IPS DF 6.9 (cell line): Measurements from ENCODE around the gene LHPP.

Experiments used
- DNase-seq: peaks from one replicate; pipeline ENCODE4 v3.0.0-alpha.2; 2013; ENCODE audit warnings: low read depth, low spot score
- H3K27ac ChIP-seq: one replicate; pipeline ENCODE4 v1.5.1; 2013; ENCODE audit warnings: low read length, control low read depth
- H3K27me3 ChIP-seq: 2 replicates; pipeline ENCODE4 v1.6.1; 2013; ENCODE audit warnings: mild to moderate bottlenecking, low read length; ENCODE audit not compliant: control insufficient read depth, insufficient read depth
- H3K36me3 ChIP-seq: 2 replicates; pipeline ENCODE4 v1.6.1; 2013; ENCODE audit warnings: low read length; ENCODE audit not compliant: control insufficient read depth, insufficient read depth
- H3K4me1 ChIP-seq: 2 replicates; pipeline ENCODE4 v1.6.1; 2013; ENCODE audit warnings: low read length; ENCODE audit not compliant: control insufficient read depth, insufficient read depth
- H3K4me3 ChIP-seq: 2 replicates; pipeline ENCODE4 v1.5.1; 2013; ENCODE audit warnings: mild to moderate bottlenecking, low read length
- H3K9me3 ChIP-seq: 2 replicates; pipeline ENCODE4 v1.6.1; 2013; ENCODE audit warnings: low read length, inconsistent platforms; ENCODE audit not compliant: control insufficient read depth, insufficient read depth
- WGBS: extraction: QIAGEN DNeasy Blood & Tissue Kit; methylation state at CpG from one replicate; pipeline ENCODE4 v1.1.7; 2013; ENCODE audit warnings: mixed read lengths, missing lambda C conversion rate; ENCODE audit not compliant: insufficient read length, insufficient coverage; 5-methylcytosine and 5-hydroxymethylcytosine counted together

Gene LHPP

DNA sequence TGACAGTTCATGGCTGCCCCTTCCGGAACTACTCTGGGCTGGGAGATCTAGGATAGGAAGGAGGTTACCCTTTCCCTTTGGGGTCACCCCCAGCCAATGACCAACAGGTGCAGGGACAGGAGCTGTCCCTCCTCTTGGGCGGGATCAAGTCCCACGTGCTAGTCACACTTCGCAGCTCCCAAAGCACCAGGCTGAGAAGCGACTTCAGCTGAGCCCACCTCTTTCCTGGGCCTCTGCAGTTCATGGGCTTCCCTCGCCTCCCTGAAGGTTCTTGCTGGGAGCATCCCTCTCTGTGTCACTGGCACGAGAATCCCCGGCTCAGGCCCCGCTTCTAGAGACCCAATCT is 167.0 kb downstream of the LHPP start:
- Histone ChIP-seq H3K27me3 (no peaks in the 10 kb centered on the region), H3K9me3 (no peaks in the 10 kb centered on the region), H3K4me1 (peaks cover 14% of the 10 kb centered on the region), H3K27ac (no peak overlapping the region), H3K36me3 (no peaks in the 10 kb centered on the region; the same call in 1 of the 2 replicates), H3K4me3 (no peak overlapping the region)
- DNase-seq: no peak
- no CpG with 5 or more reads among the region's 9 CpGs for WGBS

DNA sequence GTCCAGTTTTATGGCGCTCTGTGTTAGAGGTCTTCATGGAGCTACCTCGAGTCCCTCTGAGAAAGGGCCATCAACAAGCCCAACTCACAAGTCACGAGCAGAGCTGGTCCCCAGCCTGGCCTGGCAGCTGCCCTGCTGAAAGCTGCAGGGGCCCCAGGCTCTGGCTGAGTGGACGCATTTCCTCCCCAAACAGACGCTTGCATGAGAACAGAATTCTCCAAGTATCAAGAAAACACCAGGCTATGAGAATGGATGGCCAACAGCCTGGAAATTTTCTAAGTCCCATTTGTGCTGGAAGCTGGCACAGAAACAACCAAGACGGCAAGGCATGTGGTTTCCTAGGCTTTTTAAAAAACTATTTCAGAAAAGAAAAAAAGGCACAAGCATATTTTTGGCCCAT is 167.8 kb downstream of the LHPP start:
- Histone ChIP-seq H3K9me3 (no peaks in the 10 kb centered on the region), H3K27ac (no peak overlapping the region), H3K36me3 (no peaks in the 10 kb centered on the region; the same call in 1 of the 2 replicates), H3K4me3 (no peak overlapping the region), H3K27me3 (no peaks in the 10 kb centered on the region), H3K4me1 (peaks cover 13% of the 10 kb centered on the region)
- DNase-seq: no peak
- WGBS: no CpG with 5 or more reads among the region's 6 CpGs

DNA sequence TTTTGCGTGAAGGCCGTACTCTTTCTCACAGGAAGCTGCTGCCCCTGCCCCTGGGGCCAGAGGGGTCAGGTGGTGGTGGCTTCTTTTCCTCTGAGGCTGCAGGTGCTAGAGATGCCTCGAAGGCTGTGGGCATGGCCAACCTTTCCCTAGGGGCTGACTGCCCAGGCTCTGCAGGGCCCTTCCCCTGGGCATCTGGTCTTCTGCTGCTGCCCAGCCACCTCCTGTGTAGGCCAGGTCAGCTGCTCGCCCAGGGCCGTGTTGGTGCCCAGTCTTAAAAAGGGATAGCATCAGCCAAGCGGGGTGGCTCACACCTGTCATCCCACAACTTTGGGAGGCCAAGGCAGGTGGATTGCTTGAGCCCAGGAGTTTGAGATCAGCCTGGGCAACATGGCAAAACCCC is 168.2 kb downstream of the LHPP start:
- no CpG with 5 or more reads among the region's 6 CpGs for WGBS
- DNase-seq: no peak
- Histone ChIP-seq H3K4me1 (peaks cover 13% of the 10 kb centered on the region), H3K9me3 (no peaks in the 10 kb centered on the region), H3K4me3 (no peak overlapping the region), H3K27ac (no peak overlapping the region), H3K36me3 (no peaks in the 10 kb centered on the region; the same call in 1 of the 2 replicates), H3K27me3 (no peaks in the 10 kb centered on the region)

DNA sequence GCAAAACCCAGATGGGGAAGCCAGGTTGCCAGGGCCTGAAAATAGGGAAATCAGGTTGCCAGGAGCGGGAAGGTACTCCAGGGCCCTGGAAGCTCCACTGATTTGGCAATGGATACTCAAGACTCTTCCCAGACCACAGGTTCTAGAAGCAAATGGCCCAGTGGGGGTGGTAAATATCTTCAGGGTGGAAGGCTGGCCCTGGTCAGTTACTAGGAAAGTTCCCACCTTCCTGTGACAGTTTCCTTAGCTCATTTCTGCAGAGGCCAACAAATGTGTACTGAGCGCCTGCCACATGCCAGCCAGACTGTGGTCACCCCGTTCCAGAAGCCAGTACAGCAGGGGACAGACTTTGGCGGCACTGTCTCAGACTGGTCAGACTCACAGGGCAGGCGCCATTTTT is 168.9 kb downstream of the LHPP start:
- H3K27ac ChIP-seq: no peak overlapping the region
- no peaks in the 10 kb centered on the region for H3K9me3 ChIP-seq
- no peaks in the 10 kb centered on the region; the same call in 1 of the 2 replicates for H3K36me3 ChIP-seq
- H3K27me3 ChIP-seq: no peaks in the 10 kb centered on the region
- whole genome bisulfite sequencing: no CpG with 5 or more reads among the region's 5 CpGs
- no peak overlapping the region for H3K4me3 ChIP-seq
- peaks cover 13% of the 10 kb centered on the region for H3K4me1 ChIP-seq
- DNase-seq: no peak

DNA sequence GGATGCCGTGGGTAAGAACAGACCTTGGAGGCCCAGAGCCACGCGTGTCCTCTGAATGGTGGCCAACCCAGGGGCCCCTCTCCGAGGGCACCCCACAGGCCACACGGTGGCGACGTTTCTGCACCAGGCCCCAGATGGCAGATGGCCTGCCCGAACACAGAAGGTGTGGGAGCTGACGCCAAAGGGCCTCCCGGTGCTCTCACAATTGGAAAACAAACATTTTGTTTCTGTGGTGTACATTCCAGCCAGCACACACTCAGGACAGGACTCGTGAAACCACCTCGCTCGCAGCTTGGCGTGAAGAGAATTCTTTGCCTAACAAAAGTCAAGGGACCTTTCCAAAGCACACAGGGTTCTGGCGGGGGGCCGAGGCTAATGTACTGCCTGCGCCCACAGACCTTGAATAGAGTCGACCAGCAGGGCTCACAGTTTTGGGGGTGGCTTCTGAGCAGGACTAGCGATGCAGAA is 170.5 kb downstream of the LHPP start:
- Histone ChIP-seq H3K4me1 (peaks cover 9% of the 10 kb centered on the region), H3K4me3 (no peak overlapping the region), H3K9me3 (no peaks in the 10 kb centered on the region), H3K27ac (no peak overlapping the region), H3K36me3 (no peaks in the 10 kb centered on the region), H3K27me3 (no peaks in the 10 kb centered on the region)
- no peak for DNase-seq
- whole genome bisulfite sequencing: no CpG with 5 or more reads among the region's 19 CpGs

DNA sequence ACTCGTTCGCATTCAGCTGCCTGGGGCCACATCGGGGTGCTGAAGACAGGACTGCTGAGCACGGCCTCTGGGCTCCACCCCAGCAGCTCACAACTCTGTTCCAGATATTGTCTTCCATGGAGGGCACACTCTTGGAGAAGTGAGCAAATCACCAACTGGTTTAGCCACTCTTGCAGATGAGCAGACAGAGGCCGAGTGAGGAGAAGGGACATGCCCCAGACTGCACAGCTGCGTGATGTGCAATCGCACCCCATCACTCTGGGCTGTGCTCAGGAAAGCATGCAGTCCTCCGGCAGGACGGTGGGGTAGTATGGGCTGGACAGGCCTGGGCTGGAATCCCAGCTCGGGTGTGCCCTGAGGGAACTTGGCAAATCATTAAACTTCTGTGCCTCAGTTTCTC is 170.9 kb downstream of the LHPP start:
- no peaks in the 10 kb centered on the region for H3K36me3 ChIP-seq
- WGBS: no CpG with 5 or more reads among the region's 10 CpGs

DNA sequence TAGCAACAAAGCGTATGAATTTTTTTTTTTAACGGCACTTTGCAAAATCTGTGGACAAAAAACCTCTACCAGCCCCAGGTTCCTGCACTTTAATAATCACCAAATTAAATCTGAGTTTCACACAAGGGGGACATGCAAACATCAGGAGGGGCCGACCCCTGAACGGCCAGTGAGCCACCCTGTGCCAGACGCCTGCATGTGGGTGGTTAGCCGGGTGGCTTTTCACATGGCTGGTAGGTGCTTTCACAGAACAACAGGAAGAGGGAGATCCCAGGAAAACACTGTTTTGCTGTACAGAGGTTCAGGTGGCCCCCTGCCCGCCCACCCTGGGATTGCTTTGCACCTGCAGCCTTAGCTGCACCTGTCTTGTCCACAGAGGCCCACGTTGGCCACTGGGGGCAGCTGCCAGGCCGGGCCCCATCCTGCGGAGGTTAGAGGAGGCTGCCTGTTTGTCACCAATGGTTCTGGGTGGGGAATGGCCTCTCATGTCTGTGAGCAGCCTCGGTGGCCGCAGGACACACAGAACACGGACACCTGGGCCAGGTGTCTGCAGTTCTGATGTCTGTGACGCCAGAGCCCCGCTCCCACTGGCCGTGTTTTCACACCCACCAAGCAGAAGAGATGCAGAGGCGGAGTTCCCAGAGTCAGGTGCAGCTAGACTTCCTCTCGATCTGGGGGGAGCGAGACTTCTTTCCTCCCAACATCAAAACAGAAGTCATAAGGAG is 174.8 kb downstream of the LHPP start:
- Histone ChIP-seq H3K4me3 (no peak overlapping the region), H3K4me1 (no peaks in the 10 kb centered on the region), H3K27ac (no peak overlapping the region), H3K36me3 (no peaks in the 10 kb centered on the region), H3K27me3 (no peaks in the 10 kb centered on the region), H3K9me3 (no peaks in the 10 kb centered on the region)
- WGBS: no CpG with 5 or more reads among the region's 19 CpGs
- DNase-seq: no peak

More for the DNA sequence above, 170.9 kb downstream of the LHPP start:
- no peaks in the 10 kb centered on the region for H3K27me3 ChIP-seq
- no peak overlapping the region for H3K27ac ChIP-seq
- H3K4me1 ChIP-seq: peaks cover 9% of the 10 kb centered on the region
- no peak overlapping the region for H3K4me3 ChIP-seq
- H3K9me3 ChIP-seq: no peaks in the 10 kb centered on the region
- DNase-seq: no peak

DNA sequence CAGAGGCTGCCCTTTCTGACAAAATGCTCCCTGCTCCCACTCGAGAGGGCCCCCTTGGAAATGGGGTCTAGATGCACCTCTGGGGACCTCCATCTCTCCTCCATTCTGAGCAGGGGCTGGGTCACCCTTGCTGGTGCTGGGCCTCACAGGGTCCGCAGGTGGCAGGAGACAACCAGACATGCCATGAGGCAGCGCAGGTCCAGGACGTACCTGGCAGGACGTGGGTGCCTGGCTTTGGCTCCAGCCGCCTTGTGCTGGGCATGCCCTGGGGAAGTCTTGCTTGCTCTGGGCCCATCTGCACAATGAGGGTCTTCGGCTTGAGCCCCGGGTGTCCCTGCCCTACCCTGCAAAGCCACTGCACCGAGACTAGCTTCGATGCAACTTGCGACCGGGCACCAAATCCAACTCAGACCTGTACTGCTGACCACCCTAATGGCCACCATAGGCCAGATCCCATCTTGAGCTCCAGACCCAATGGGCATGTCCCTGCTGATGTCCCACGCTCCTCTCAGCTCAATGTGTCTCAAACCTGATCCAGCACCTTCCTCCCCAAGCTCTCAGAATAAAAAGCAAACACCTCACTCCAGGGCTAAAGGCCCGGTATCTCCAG is 175.6 kb downstream of the LHPP start:
- Histone ChIP-seq H3K9me3 (no peaks in the 10 kb centered on the region), H3K27ac (no peak overlapping the region), H3K27me3 (no peaks in the 10 kb centered on the region), H3K36me3 (no peaks in the 10 kb centered on the region; the same call in 1 of the 2 replicates), H3K4me3 (no peak overlapping the region), H3K4me1 (no peaks in the 10 kb centered on the region)
- WGBS: no CpG with 5 or more reads among the region's 14 CpGs
- DNase-seq: no peak

DNA sequence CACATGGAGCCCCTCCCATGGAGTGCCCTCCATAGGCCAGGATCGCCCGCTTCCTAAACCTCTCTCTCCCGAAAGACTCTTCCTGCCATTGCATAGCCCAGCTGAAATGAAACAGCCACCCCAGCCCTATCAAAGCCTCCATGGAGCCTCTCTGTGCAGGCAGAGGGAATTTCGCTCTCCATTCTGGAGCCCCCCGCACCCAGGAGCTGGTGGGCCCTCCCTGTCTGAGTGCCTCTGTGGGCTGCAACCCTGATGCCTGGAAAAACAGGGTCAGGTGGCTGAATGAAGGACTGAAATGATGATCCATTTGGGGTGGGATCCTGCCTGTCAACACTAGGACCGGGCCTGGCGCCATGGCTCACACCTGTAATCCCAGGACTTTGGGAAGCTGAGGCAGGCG is 176.1 kb downstream of the LHPP start:
- Histone ChIP-seq H3K9me3 (no peaks in the 10 kb centered on the region), H3K27me3 (no peaks in the 10 kb centered on the region), H3K27ac (no peak overlapping the region), H3K4me1 (no peaks in the 10 kb centered on the region), H3K4me3 (no peak overlapping the region), H3K36me3 (no peaks in the 10 kb centered on the region; the same call in 1 of the 2 replicates)
- no peak for DNase-seq
- no CpG with 5 or more reads among the region's 8 CpGs for WGBS

DNA sequence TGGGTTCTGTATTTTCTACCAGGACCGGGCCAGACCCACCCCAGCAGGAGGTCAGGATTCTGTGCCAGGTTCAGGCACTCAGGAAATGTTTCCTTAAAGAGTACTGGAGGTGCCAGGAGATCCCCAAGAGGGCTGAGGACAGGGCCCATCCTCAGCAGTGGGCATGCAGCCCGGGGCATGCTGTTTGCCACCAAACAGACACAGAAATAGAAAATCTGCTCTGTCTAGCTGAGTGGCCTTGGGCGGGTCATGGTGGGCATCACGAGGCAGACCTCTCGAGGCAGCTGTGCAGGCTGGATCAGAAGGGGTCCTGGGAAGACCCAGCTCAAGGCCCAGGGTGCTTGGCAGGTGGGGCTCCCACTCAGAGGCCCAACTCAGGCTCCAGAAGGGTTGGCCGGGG is 177.6 kb downstream of the LHPP start:
- no peak overlapping the region for H3K27ac ChIP-seq
- H3K4me3 ChIP-seq: no peak overlapping the region
- H3K36me3 ChIP-seq: no peaks in the 10 kb centered on the region; the same call in 1 of the 2 replicates
- no peaks in the 10 kb centered on the region for H3K27me3 ChIP-seq
- DNase-seq: no peak
- no peaks in the 10 kb centered on the region for H3K9me3 ChIP-seq
- no CpG with 5 or more reads among the region's 6 CpGs for WGBS
- no peaks in the 10 kb centered on the region for H3K4me1 ChIP-seq

DNA sequence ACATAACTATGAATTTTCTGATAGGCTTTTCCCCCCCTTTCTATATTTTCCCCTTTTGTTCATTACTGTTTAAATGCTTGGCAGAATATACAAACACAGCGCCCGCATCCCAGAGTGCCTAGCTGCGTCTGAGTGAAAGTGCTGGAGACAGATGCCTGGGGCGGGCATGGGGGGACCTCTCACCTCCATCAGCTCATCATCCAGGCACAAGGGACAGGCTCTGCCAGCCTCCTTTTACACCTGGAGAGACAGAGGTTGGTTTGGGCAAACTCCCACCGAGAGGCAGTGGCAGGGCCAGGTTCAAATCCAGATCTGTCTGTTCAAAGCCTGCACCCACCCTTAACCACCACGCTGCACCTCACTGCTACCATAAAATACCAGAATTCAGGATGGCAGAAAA is 178.0 kb downstream of the LHPP start:
- no CpG with 5 or more reads among the region's 6 CpGs for WGBS
- no peak for DNase-seq
- no peak overlapping the region for H3K27ac ChIP-seq

More for the DNA sequence above, 178.0 kb downstream of the LHPP start:
- no peaks in the 10 kb centered on the region for H3K4me1 ChIP-seq
- no peaks in the 10 kb centered on the region for H3K27me3 ChIP-seq
- no peaks in the 10 kb centered on the region for H3K9me3 ChIP-seq
- H3K4me3 ChIP-seq: no peak overlapping the region
- H3K36me3 ChIP-seq: no peaks in the 10 kb centered on the region; the same call in 1 of the 2 replicates
